K562 treated with DMSO at 1 percent for 12 hours (cell line): ENCODE measurements around the gene SETDB1. TPM values are rescaled to one million over a fixed set of nuclear protein-coding genes. Genes with fewer than 3 reads are reported as not detected.

Experiments used
- total RNA-seq: library from RNA; unstranded; fragments of 300-600 nt; gene quantifications from 2 replicates; pipeline ENCODE4 v1.2.3, GENCODE V29; 2022; ENCODE audit not compliant: insufficient read depth

Gene SETDB1
- 15.8 and 26.4 TPM in 2 replicates for total RNA-seq

GRCh38 chr1:150926097-150926741, at the start of gene SETDB1:
Gene SETDB1 (plus strand): TSS chr1:150926363. CDS start chr1:150927715, 1,352 bp downstream.

GRCh38 chr1:150887018-150887417, 39.1 kb upstream of the SETDB1 start, which contains the start of gene CTXND2:
Gene CTXND2 (plus strand): TSS chr1:150887136. CDS start chr1:150912315, 25,179 bp downstream.

DNA sequence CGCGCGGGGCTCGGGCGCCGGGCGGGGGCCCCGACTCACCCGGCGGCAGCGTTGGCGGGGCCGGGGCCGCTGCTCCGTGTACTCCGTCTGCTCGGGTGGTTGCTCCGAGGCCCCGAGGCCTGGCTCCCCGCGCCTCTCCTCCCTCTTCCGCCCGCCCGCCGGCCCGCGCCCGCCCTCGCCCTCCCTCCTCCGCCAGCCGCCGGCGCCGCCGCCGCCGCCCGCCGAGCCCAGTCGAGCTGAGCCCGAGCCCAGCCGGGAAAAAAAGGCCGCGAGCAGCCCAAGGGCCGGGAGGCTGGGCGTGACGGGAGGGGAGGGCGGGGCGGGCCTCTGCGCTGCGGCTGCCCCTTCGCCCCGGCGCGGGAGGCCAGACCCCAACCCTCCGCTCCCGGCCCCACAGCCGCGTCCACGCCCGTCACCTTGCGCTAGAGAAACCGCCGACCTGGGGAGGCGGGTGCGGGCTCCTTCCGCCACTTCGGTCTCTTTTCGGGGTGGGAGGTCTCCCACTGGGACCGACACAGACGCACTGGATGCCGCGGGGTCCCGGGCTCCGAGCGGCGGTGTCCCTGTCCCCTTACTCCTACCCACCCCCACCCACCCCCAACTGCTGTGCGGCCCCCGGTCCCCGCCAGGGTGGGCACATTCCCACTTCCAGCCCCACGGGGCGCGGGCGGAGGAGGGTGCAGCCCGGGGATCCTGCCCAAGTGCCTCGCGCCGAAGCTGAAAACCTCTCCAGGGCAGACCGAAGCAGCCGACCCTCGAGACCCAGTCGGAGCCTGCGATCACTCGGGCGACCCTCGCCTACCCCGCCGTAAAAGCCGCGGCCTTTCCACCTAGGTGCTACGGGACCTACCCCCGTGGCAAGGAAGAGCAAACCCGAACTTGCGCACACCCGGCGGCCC, 48.7 kb downstream of the SETDB1 start, which contains the start of gene CERS2:
Gene CERS2, minus strand, starts transcription at position 256 of the 899 bp plus-strand sequence. CDS start 5,745 bp downstream, outside the sequence.

DNA sequence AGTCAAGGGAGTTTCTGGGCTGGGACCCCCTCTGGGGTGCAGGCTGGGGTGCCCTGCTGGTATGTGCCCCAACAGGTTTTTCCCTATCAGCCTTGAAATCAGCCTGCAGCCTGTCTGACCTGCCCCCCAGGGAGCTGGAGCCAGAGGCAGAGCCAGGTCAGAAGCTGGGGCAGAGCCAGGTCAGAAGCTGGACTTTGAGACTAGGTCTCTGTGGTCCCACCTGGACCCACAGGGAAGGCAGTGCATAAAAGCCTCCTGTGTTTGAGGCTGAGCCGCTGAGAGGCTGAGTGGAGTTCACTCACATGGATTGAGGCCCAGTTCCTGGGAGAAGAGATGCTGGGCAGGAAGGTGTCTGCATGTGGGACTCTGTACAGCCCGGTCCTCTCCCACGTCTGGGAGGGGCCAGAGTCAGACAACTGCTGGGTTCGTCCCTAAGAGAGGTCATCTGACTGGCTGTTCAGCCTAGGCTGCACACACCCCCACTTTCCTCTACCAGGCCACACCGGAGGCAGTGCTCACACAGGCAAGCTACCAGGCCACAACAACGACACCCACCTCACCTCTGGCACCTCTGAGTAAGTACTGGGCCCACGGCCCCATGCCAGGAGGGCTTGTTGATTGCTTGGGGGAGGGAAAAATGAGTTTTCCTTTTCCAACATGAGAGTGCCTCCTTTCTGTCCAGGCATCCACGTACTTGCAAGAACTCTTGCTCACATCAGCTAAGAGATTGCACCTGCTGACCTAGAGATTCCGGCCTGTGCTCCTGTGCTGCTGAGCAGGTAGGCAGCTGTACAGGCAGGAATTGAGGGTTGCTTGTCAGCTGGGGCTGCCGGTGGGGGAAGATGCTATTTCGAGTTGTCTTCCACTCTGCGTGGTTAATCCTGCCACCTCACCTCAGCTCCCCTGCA, 55.9 kb downstream of the SETDB1 start, which contains the start of gene ANXA9:
Gene ANXA9, plus strand, starts transcription at position 488 of the 908 bp plus-strand sequence. CDS start 814 bp downstream, outside the sequence.

GRCh38 chr1:151006327-151007052, 80.3 kb downstream of the SETDB1 start, which contains the start of gene MINDY1:
Gene MINDY1 (minus strand): TSS chr1:151006902. CDS start chr1:151002617, 4,285 bp downstream.

DNA sequence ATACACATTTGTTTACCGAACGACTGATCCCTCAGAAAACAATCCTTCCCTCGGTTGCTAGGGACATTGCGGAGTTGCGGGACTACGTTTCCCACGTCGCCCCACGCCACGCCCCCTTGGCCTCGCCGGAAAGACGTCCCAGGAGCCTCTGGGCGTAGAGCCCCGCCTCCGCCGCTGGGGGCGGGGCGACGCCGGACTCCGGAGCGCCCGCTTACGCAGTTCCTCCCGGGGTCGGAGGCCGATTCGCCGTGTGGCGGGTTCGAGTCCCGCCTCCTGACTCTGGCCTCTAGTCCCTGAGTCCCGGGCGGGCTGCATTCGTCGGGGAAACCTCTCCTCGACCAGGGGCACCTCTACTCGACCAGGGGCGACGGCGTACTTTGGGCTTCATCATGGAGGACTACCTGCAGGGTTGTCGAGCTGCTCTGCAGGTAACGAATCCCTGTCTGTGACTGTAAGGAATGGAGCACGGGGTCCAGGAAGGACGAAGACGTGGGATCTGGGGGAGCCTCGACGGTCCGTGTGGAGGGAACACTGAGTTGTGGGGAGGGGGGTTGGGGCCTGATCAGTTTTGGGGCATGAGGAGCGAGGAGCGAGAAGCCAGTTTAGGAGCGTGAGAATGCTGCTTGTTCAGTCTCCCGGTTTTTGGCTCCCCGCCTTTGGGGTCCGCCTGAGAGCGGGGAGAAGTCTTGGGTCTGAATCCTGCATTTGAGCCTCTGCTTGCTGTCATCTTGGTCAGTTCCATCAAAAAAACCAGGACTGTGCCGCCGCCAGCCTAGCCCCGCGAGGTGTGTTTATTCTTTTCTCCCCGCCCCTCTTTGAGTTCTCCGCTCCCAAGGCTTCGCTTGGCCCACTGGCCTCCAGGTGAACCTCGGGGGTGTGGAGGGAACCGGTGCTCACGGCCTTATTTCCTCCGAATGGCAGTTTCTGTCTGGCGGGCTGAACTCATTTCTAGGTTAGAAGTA, 82.4 kb downstream of the SETDB1 start, which contains the start of gene PRUNE1:
Gene PRUNE1, plus strand, starts transcription at position 206 of the 962 bp plus-strand sequence. Its CDS starts 184 bp downstream, at position 390.

Other genes starting within 250 kb of the SETDB1 start
- gene GOLPH3L, start 229.2 kb upstream of the SETDB1 start, total RNA-seq: 10.3 and 28.4 TPM in 2 replicates
- not detected in 2 replicates for gene HORMAD1, start 205.5 kb upstream of the SETDB1 start, total RNA-seq
- gene CTSS, start 160.6 kb upstream of the SETDB1 start, total RNA-seq: 19.7 and 29.9 TPM in 2 replicates
- 4.5 and 11.5 TPM in 2 replicates for gene CTSK, start 118.1 kb upstream of the SETDB1 start, total RNA-seq
- 8.4 and 35.1 TPM in 2 replicates for gene ARNT, start 49.8 kb upstream of the SETDB1 start, total RNA-seq
- not detected in 2 replicates for gene CTXND2, start 39.2 kb upstream of the SETDB1 start, total RNA-seq
- 129 and 225 TPM in 2 replicates for gene CERS2, start 48.5 kb downstream of the SETDB1 start, total RNA-seq
- 1.9 and 9.1 TPM in 2 replicates for gene ANXA9, start 55.9 kb downstream of the SETDB1 start, total RNA-seq
- gene MINDY1, start 80.5 kb downstream of the SETDB1 start, total RNA-seq: 5.7 and 18.8 TPM in 2 replicates
- 12.8 and 32.1 TPM in 2 replicates for gene PRUNE1, start 82.1 kb downstream of the SETDB1 start, total RNA-seq
- gene BNIPL, start 110.2 kb downstream of the SETDB1 start, total RNA-seq: 1.4 and 3.2 TPM in 2 replicates
- gene C1orf56, start 121.4 kb downstream of the SETDB1 start, total RNA-seq: 2.7 and 4.8 TPM in 2 replicates
- 30.9 and 78.5 TPM in 2 replicates for gene CDC42SE1, start 133.3 kb downstream of the SETDB1 start, total RNA-seq
- gene MLLT11, start 134.0 kb downstream of the SETDB1 start, total RNA-seq: 5.1 and 9.4 TPM in 2 replicates
- 0.97 and 7.5 TPM in 2 replicates for gene GABPB2, start 144.4 kb downstream of the SETDB1 start, total RNA-seq
- 5.3 and 7.6 TPM in 2 replicates for gene SEMA6C, start 220.3 kb downstream of the SETDB1 start, total RNA-seq
- gene TNFAIP8L2, start 230.3 kb downstream of the SETDB1 start, total RNA-seq: not detected in 2 replicates
- 2.3 and 4.8 TPM in 2 replicates for gene LYSMD1, start 239.5 kb downstream of the SETDB1 start, total RNA-seq
- gene SCNM1, start 239.8 kb downstream of the SETDB1 start, total RNA-seq: 56.7 and 62.1 TPM in 2 replicates
- not detected in 2 replicates for gene TMOD4, start 249.6 kb downstream of the SETDB1 start, total RNA-seq